GM19463 (cell line): ENCODE measurements around the gene CACNA1C.

ENCODE experiments used
- ATAC-seq: cut with Tn5 transposase; IDR thresholded peaks from one replicate; pipeline ENCODE4 v1.9.1; 2021; ENCODE audit warnings: mild to moderate bottlenecking, moderate library complexity; ENCODE audit not compliant: unreplicated experiment

The CACNA1C gene

GRCh38 chr12:2353691-2354090, 300.9 kb downstream of the CACNA1C start:
- no peak for ATAC-seq

GRCh38 chr12:2354151-2354991, 301.6 kb downstream of the CACNA1C start:
- ATAC-seq: no peak

GRCh38 chr12:2355198-2355597, 302.4 kb downstream of the CACNA1C start:
- no peak for ATAC-seq

GRCh38 chr12:2355604-2356003, 302.8 kb downstream of the CACNA1C start:
- no peak for ATAC-seq

- no peak for ATAC-seq
Measured at GRCh38 chr12:2356601-2357125, 303.9 kb downstream of the CACNA1C start.

GRCh38 chr12:2358986-2359658, 306.3 kb downstream of the CACNA1C start:
- ATAC-seq: no peak

GRCh38 chr12:2359725-2360629, 307.2 kb downstream of the CACNA1C start:
- ATAC-seq: no peak

GRCh38 chr12:2360630-2361170, 307.9 kb downstream of the CACNA1C start:
- ATAC-seq: no peak

- ATAC-seq: no peak
Measured at GRCh38 chr12:2363836-2364609, 311.2 kb downstream of the CACNA1C start.

GRCh38 chr12:2364631-2365051, 311.9 kb downstream of the CACNA1C start:
- ATAC-seq: no peak

- no peak for ATAC-seq
Measured at GRCh38 chr12:2366711-2367110, 313.9 kb downstream of the CACNA1C start.

GRCh38 chr12:2372178-2372577, 319.4 kb downstream of the CACNA1C start:
- no peak for ATAC-seq

GRCh38 chr12:2372735-2373134, 319.9 kb downstream of the CACNA1C start:
- ATAC-seq: no peak

GRCh38 chr12:2373307-2373706, 320.5 kb downstream of the CACNA1C start:
- no peak for ATAC-seq

GRCh38 chr12:2374092-2374906, 321.5 kb downstream of the CACNA1C start:
- ATAC-seq: no peak

- no peak for ATAC-seq
Measured at GRCh38 chr12:2375871-2376270, 323.1 kb downstream of the CACNA1C start.

GRCh38 chr12:2376908-2377657, 324.3 kb downstream of the CACNA1C start:
- ATAC-seq: no peak

GRCh38 chr12:2378835-2379330, 326.1 kb downstream of the CACNA1C start:
- ATAC-seq: no peak
